Upper lobe of left lung (tissue), 4 donors: Measurements from ENCODE around the gene STN1.

Experiments used
- EP300 ChIP-seq, 4 donors: sonication (generic); formaldehyde crosslinking; IDR thresholded peaks; one replicate each; pipeline ENCODE4 v1.5.1; 2017; ENCODE audit warnings: antibody characterized with exemption in 4 of 4, control low read depth in 2 of 4
- POLR2A ChIP-seq, 4 donors: fragments of 450-650 bp; IDR thresholded peaks; one replicate each; pipeline ENCODE4 v1.5.1; 2016 to 2017; ENCODE audit warnings: antibody characterized with exemption in 4 of 4, mild to moderate bottlenecking in 2 of 4
- POLR2AphosphoS5 ChIP-seq, 2 donors: sonication (generic); formaldehyde crosslinking; IDR thresholded peaks; one replicate each; pipeline ENCODE4 v1.5.1; 2017; ENCODE audit warnings: antibody characterized with exemption in 2 of 2
- TF ChIP-seq, protein P1 (sequence below), 6 experiments: fragments of 450-650 bp in 4 of 6; fragments of 200-600 bp in 2 of 6; sonication (generic) in 2 of 6; IDR thresholded peaks; one replicate each; pipeline ENCODE4 v1.5.1; 2016 to 2019; ENCODE audit warnings: antibody characterized with exemption in 6 of 6

DNA sequence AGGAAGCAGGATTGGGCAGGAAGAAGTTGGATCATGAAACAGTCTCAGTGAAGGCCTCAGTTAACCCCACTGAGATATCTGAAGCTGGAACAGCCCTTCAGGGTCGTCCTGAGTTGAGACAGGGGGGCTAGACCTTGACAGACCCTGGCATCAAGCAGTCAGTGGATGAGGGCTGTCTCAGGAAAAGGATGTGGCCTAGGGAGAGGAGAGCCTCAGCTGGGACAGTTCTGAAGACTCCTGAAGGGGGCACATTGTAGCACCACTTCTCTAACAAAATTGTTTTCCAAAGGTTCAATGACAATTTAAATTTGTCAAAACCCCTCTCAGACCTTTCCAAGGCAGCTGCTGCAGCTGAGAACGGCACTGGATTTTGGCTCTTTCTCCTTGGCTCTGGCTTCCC is 33.2 kb upstream of the STN1 start:
- TF ChIP-seq, protein P1, sequence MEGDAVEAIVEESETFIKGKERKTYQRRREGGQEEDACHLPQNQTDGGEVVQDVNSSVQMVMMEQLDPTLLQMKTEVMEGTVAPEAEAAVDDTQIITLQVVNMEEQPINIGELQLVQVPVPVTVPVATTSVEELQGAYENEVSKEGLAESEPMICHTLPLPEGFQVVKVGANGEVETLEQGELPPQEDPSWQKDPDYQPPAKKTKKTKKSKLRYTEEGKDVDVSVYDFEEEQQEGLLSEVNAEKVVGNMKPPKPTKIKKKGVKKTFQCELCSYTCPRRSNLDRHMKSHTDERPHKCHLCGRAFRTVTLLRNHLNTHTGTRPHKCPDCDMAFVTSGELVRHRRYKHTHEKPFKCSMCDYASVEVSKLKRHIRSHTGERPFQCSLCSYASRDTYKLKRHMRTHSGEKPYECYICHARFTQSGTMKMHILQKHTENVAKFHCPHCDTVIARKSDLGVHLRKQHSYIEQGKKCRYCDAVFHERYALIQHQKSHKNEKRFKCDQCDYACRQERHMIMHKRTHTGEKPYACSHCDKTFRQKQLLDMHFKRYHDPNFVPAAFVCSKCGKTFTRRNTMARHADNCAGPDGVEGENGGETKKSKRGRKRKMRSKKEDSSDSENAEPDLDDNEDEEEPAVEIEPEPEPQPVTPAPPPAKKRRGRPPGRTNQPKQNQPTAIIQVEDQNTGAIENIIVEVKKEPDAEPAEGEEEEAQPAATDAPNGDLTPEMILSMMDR (IDR thresholded peaks at IDR 0.05) = no peak
- no peak for TF ChIP-seq POLR2A (IDR thresholded peaks at IDR 0.05)
- TF ChIP-seq POLR2AphosphoS5 (IDR thresholded peaks at IDR 0.05) = no peak
- no peak for TF ChIP-seq EP300 (IDR thresholded peaks at IDR 0.05)
